Measurements from ENCODE around the gene ZNF430.
"Not testable (repeated sequence)": the region's sequence is repeated elsewhere in the genome, so short reads cannot be mapped to it uniquely, and the experiment has no call there.

ZNF430 gene

GRCh38 chr19:21020298-21021227, at the start of gene ZNF430:
TSS of gene ZNF430 (plus strand) at chr19:21020657. CDS start at chr19:21020801, 144 bp downstream.
- DNase-seq, result peak; percentile 96

GRCh38 chr19:20992788-20993187, 27.7 kb upstream of the ZNF430 start:
- not testable (repeated sequence) for DNase-seq

GRCh38 chr19:20999731-21000352, 20.6 kb upstream of the ZNF430 start:
- DNase-seq, result peak; percentile 90

DNA sequence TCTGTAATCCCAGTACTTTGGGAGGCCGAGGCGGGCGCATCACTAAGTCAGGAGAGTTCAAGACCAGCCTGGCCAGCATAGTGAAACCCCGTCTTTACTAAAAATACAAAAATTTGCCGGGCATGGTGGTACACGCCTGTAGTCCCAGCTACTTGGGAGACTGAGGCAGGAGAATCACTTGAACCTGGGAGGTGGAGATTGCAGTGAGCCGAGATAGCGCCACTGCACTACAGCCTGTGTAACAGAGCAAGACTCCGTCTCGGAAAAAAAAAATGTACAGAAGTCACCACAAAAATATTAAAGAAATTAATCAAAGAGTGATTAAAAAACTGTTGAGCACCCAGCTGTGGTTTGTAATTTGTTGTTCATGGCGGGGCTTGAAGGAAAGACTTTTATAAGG, 781 bp downstream of the ZNF430 start:
- DNase-seq, result not testable (repeated sequence)

DNA sequence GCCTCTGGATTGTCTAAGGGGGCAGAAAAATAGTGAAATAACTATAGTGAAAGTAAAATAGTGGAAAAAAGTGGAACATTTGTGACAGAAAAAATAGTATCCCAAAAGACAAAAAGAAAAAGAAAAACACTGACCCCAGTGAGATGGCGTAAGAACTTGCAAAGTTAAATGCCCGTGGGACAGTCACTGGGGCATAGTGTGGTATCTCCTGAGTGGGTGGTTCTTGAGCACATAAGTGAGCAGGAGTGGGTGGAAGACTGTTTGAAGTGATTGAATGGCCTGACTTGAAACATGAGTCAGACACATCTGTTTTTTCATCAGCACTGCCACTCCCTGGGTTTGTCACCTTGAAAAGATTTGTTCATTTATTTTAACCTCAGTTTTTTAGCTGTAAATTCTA, 2.5 kb downstream of the ZNF430 start:
- peak; percentile 60 for DNase-seq

DNA sequence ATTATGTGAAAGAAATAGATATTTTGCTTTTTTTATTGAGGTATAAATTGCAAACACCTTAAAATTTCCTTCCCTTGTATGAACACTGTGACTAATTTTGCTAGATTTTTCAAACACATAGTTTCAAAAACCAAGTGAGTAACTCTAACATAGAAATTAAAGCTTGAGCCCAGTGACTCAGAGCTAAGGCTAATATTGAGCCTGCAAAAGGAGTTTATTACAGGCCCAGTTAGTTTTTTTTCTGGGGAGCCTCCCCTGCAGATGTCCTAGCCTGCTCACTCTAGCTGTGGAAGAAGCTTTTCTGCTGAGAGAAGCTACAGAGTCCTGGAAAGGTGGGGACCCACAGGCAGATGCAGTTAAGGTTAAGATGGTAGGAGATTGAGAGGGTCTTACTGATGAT, 3.4 kb downstream of the ZNF430 start:
- peak; percentile 5 for DNase-seq

GRCh38 chr19:21028969-21029268, 8.5 kb downstream of the ZNF430 start:
- no peak for DNase-seq

DNA sequence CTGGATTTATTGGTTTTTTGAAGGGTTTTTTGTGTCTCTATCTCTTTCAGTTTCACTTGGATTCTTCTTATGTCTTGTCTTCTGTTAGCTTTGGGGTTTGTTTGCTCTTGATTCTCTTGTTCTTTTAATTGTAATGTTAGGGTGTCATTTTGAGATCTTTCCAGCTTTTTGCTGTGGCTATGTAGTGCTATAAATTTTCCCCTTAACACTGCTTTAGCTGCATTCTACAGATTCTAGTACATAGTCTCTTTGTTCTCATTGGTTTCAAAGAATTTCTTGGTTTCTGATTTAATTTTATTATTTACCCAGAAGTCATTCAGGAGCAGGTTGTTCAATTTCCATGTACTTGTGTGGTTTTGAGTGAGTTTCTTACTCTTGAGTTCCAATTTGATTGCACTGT, 24.6 kb downstream of the ZNF430 start:
- DNase-seq, result no peak

DNA sequence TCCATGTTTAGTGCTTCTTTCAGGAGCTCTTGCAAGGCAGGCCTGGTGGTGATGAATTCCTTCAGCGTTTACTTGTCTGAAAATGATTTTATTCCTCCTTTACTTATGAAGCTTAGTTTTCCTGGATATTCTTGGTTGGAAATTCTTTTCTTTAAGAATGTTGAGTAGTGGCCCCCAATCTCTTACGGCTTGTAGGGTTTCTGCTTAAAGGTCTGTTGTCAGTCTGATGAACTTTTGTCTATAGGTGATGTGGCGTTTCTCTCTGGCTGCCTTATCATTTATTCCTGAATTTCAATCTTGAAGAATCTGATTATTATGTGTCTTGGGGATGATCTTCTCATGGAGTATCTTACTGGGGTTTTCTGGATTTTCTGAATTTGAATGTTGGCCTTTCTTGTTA, 26.0 kb downstream of the ZNF430 start:
- DNase-seq, result no peak

- DNase-seq, result no peak
Measured at GRCh38 chr19:21047716-21048115, 27.3 kb downstream of the ZNF430 start.

DNA sequence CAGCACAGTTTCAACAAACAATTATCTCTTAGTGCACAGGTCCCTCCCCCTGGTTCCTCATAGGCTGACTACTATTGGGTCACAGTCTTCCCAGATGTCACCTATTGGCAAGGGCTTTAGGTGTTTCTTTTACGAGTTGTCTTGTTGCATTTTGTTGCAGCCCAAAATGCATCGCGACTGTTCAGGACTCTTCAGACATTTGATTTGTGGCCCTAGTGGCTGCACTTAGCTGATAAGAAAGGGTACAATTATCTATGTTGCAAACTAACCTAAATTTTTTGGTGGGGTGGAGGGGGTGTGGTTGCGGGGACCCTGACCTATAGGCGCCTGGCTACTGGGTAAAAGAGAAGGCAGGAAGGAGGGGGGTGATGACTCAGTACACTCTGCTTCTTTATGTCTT, 32.4 kb downstream of the ZNF430 start:
- DNase-seq, result no peak

DNA sequence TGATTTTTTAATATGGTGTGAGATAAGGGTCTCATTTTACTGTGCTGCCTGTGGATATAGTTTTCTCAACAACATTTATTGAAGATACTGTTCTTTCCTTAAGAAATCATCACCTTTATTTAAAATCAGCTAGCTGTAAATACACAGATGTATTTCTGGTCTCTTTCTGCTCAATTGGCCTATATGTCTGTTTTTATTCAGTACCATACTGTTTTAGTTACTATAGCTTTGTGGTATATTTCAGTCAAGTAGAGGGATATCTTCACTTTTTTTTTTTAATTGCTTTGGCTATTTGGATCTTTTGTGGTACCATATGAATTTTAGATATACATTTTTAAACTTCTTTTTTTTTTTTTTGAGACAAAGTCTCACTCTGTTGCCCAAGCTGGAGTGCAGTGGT, 44.9 kb downstream of the ZNF430 start:
- DNase-seq, result no peak

DNA sequence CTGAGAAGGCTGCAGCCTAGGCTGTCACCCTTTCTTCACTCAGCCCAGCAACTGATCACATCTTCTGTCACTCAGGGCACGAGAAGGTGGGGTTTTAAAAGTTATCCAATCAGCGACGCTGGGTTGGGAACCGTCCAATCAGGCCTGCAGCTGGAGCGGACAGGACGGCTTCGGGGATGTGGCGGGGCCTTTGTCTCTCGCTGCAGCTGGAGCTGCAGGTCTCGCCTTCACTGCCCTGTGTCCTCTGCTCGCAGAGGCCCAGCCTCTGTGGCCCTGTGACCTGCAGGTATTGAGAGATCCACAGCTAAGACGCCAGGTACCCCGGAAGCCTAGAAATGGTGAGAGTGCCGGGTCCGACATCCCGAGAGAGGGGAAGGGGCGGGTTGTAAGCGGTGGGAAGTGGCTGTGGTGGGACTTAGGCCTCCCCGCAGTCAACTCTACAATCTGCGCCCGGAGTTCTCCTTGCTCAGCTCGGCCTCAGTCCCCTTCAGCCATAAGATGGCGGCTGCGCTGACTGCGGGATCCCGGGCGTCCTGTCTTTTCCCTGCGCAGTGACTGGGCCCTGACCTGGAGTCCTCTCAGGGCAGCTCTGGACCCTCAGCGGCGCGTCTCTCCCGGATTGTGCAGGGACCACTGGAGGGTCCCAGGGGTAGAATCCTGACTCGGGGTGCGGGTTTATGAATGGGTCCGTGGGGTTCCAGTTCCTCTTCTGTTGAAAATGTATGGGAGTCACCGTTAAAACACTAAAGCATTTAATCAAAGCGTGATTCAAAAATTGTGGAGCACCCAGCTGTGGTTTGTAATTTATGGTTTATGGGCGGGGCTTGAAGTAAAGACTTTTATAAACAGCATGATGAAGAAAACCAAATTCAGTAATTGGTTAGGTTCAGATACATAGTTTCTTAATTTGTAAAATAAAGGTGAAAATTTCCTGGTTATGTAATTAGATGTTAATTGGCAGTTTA, 61.8 kb downstream of the ZNF430 start, which contains the start of gene ZNF714:
Gene ZNF714, plus strand, starts transcription at position 193 of the 965 bp plus-strand sequence. CDS start 16,066 bp downstream, outside the sequence.
- DNase-seq, result peak; percentile 87

DNA sequence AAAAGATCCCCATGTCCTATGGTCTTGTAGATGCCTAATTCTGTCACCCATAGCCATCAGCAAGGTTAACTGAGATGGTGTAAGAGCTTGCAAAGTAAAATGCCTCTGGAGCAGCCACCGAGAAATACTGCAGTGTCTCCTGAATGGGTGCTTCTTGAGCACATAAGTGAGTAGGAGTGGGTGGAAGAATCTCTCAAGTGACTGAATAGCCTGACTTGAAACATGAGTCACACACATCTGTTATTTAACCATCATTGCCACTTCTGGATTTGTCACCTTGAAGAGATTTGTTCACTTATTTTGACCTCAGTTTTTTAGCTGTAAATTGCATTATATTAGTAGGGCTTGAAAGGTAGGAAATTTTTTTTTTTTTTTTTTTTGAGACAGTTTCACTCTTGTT, 63.9 kb downstream of the ZNF430 start:
- peak; percentile 6 for DNase-seq

DNA sequence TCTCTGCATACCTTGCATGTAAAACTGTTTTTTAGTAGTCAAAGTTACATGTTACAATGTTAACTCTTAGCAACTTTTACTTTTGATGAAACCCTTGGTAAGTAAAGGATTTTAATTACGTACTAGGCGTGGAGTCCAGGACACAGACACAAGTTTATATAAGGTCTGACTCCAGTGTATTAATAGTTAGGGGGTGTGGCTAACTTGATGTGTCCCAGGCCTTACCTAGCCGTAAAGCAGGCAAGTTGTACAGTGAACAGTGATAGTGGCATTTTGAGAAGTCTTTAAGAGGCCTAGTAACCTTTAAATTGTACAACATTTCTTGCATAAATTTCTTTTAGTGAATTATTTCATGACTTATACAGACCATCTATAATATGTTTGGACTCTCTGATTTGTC, 67.4 kb downstream of the ZNF430 start:
- no peak for DNase-seq

- no peak for DNase-seq
Measured at GRCh38 chr19:21092109-21092508, 71.7 kb downstream of the ZNF430 start.

- DNase-seq, result no peak
Measured at GRCh38 chr19:21094347-21095025, 74.0 kb downstream of the ZNF430 start.

- DNase-seq, result no peak
Measured at GRCh38 chr19:21098291-21098690, 77.8 kb downstream of the ZNF430 start.

DNA sequence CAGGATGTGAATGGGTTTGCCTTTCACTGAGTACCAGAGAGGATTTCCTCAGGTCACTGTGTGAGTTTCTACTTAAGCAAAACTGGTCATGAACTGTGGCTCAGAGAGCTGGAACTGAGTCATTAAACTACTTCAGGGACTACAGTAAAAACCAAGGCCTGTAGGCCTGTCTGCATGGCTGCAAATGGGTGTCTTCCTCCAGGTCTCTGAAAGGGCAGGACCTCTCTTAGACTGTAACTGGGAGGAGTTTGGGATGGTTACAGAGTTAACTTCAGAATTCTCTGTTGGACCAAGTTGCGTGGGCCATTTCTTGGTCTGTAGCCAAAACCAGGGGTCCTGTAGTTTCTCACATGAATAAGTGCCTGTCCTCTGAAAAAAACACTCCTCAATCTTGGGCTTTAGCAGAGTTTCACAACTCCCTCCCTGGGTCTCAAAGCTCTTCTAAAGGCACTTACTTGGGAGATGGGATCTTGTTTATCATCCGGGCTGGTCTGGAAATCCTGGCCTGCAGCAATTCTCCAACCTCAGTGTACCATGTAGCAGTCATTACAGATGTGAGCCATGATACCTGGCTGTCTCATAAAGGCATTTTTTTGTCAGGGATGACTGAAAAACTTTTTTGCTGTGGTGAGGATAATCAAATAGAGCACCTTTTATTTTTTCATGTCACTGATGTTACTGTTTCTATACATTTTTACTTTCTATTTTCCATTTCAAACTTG, 81.2 kb downstream of the ZNF430 start:
- no peak for DNase-seq

GRCh38 chr19:21109116-21109515, 88.7 kb downstream of the ZNF430 start:
- DNase-seq, result no peak
